ENCODE data around the gene PEAK1.
"Not testable (repeated sequence)": the region's sequence is repeated elsewhere in the genome, so short reads cannot be mapped to it uniquely, and the experiment has no call there.

Gene PEAK1

GRCh38 chr15:77295446-77295845 lies 124.5 kb downstream of the PEAK1 start:
- no peak for DNase-seq (ENCODE audit: low read depth)

DNA sequence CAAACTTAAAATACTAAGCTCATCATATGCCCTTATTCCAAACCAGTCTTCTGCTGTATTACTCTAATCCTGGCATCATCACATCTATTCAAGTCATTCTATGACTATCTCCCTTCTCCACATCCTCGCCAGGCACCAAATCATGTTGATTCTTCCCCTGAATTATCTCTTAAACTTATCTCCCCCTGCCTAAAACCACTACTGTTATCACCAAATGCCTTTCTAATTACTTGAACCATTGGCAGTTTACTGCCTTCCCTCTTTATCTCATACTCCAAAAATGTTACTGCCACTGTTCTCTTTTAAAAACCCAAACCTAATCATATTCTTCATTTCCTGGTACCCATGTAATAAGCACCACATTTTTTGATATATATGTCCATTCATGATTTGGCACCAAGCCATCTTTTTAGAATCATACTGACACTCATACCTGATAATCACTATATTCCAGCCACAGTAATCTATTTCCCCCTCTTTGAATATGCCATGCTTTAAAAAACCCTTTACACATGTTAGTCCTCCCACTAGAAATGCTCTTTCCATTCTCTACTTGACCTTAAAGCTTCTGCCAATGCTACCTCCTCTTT lies 126.8 kb downstream of the PEAK1 start:
- no peak for DNase-seq (ENCODE audit: low read depth)

GRCh38 chr15:77291107-77291506 lies 128.8 kb downstream of the PEAK1 start:
- no peak for DNase-seq (ENCODE audit: low read depth)

DNA sequence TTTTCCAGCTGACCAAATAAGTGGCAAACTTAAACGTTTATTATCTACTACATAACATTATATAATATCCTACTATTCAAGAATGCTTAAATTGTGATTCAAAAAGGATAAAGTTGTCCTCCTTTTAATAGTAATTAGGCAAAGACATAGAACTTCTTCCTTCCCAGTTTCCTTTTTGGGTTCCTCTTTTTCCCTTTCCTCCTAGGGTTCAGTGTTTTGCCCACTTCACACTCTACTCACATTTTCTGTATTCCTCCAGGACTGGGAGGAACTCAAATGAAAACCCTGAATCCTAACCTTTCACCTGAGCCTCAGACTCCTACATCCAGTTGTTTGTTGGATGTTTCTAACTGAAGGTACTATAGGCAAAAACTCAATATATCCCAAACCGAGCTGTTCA lies 132.5 kb downstream of the PEAK1 start:
- no peak for DNase-seq (ENCODE audit: low read depth)

DNA sequence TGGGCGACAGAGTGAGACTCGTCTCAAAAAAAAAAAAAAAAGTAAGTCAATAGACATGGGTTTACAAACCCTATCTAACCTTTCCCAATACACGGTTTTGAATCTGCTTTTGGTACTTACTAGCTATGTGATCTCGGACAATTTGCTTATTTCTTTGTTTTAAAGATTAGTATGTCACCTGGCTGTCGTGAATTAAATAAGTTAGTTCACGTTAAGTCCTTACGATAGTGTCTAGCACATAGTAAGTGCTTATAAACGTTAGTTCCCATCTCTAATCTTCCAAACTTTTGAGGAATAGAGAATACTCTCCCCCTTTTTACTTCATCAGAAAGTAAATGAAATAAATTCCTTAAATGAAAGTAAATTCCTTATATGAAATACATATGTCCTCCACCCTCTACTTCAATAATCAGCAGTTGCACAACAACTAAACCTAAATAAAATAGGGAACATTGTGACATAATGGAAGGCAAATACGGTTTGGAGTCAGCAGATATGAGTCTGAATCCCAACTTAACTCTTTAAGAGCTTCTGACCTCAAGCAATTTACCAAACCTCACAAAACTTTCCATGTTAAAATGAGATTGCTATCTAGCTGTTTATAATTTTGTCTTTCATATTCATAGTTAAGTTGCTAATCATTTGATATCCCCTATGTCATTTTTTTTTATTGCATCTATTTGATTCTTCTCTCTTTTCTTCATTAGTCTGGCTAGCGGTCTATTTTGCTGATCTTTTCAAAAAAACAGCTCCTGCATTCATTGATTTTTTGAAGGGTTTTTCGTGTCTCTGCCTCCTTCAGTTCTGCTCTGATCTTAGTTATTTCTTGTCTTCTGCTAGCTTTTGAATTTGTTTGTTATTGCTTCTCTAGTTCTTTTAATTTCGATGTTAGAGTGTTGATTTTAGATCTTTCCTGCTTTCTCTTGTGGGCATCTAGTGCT lies 134.6 kb downstream of the PEAK1 start:
- DNase-seq (ENCODE audit: low read depth): no peak

DNA sequence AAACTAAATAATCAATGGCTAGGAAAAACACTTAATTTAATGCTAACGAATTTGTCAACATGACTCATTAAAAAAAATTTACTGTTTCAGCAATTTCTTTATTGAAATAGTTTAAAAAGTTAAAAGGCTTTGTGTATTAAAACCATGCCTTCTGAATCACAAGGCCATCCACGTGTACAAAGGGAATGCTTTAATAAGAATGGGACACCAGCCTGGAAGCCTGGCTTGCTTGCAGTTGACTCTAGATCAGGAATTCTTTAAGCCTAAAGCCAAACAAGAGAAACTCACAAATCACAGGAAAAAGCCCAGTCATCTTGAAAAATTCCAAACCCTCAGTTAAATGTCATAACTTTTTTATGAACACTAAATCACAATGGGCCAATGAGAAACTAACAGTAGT lies 137.6 kb downstream of the PEAK1 start:
- DNase-seq (ENCODE audit: low read depth): no peak

- no peak for DNase-seq (ENCODE audit: low read depth)
Measured at GRCh38 chr15:77276943-77277342, 143.0 kb downstream of the PEAK1 start.

DNA sequence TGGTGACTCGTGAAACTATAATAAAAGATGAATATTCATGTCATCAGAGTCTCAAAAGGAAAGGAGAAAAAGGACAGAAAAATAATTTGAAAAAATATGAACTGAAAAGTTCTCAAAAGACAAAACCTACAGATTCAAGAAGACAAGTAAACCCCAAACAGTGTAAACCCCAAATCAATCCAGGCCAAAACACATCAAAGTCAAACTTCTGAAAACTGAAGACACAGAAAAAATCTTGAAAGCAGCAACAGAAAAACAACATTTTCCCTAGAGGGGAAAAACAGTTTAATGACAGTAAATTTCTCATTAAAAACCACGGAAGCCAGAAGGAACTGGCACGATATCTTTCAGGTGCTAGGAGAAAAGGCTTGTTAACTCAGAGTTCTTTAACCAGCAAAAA lies 143.8 kb downstream of the PEAK1 start:
- DNase-seq (ENCODE audit: low read depth): no peak

DNA sequence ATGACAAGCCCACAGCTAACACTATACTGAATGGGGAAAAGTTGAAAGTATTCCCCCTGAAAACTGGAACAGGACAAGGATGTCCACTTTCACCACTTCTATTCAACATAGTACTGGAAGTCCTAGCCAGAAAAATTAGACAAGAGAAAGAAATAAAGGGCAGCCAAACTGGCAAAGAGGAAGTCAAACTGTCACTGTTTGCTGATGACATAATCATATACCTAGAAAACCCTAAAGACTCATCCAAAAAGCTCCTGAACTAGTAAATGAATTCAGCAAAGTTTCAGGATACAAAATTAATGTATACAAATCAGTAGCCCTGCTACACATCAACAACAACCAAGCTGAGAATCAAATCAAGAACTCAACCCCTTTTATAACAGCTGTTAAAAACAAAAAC lies 146.8 kb downstream of the PEAK1 start:
- DNase-seq (ENCODE audit: low read depth): not testable (repeated sequence)

GRCh38 chr15:77266708-77267386 lies 153.1 kb downstream of the PEAK1 start:
- DNase-seq (ENCODE audit: low read depth): no peak

- no peak for DNase-seq (ENCODE audit: low read depth)
Measured at GRCh38 chr15:77255385-77255784, 164.5 kb downstream of the PEAK1 start.

DNA sequence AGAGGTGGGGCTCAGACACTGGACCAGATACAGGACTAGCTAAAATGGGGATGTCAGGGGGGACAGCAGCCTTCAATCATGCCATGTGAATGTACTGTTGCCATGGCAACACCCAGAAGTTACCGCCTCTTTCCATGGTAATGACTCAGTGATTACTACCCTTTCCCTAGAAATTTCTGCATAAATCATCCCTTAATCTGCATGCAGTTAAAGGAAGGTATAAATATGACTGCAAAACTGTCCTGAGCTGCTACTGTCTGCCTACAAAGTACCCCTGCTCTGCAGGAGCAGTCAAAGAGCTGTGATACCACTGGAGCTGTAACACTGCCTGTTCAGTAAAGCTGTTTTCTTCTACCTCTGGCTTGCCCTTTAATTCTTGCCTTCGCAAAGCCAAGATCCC lies 168.2 kb downstream of the PEAK1 start:
- DNase-seq (ENCODE audit: low read depth): no peak

DNA sequence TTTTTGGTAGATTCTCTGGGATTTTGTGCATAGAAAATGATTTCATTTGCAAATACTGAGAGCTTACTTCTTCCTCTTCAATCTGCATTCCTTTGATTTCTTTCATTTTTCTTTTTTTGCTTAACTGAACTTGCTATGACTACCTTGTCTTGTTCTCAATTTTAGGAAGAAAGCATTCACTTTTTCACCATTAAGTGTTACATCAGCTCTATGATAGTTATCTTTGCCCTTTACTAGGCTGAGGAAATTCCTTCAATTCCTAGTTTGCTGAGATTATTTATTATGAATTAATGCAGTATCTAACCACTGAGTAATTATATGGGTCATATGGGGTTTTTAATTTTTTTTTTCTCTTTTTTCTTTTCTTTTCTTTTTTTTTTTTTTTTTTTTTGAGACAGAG lies 172.8 kb downstream of the PEAK1 start:
- no peak for DNase-seq (ENCODE audit: low read depth)

- DNase-seq (ENCODE audit: low read depth): no peak
Measured at GRCh38 chr15:77243716-77244401, 176.0 kb downstream of the PEAK1 start.

- no peak for DNase-seq (ENCODE audit: low read depth)
Measured at GRCh38 chr15:77243135-77243534, 176.8 kb downstream of the PEAK1 start.

GRCh38 chr15:77239882-77240608 lies 179.9 kb downstream of the PEAK1 start:
- DNase-seq (ENCODE audit: low read depth): no peak

- no peak for DNase-seq (ENCODE audit: low read depth)
Measured at GRCh38 chr15:77235566-77235965, 184.3 kb downstream of the PEAK1 start.

- no peak for DNase-seq (ENCODE audit: low read depth)
Measured at GRCh38 chr15:77228828-77229227, 191.1 kb downstream of the PEAK1 start.

GRCh38 chr15:77226652-77227051 lies 193.3 kb downstream of the PEAK1 start:
- no peak for DNase-seq (ENCODE audit: low read depth)

DNA sequence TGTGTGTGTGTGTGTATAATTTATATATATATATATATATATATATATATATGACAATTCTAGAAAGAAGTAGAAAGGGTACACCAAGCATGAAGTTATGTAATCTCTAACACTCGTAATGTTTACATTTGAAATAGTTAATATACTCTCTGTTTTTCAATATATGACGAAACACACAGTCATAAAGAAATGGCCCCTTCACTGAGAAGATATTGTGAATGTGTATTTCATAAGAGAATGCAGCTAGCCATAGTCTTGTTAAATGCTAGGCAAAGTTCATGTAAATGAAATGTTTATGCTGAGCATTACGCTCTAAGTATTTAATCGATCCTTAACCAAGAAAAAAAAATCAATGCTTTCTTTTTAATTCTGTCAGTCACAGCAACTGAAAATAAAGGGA lies 194.3 kb downstream of the PEAK1 start:
- no peak for DNase-seq (ENCODE audit: low read depth)

GRCh38 chr15:77225088-77225487 lies 194.8 kb downstream of the PEAK1 start:
- DNase-seq (ENCODE audit: low read depth): no peak

DNA sequence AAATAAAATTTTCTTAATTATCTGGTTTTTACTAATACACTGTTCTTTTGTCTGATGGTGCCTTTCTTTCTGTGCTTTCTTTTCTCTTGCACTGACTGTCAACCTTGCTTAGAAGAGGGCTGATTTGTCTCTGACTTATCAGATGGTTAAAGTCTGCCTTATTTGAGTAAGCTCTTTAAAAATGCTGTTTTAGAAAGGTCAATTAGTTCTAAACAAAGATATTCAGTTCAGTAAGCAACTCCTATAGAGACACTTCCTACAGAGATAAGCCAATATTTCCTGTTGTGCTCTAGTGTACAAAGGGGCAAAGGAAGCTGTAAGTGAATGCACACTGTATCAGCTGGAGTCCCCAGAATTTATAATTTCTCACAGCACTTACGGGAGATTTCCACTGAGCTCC lies 195.6 kb downstream of the PEAK1 start:
- no peak for DNase-seq (ENCODE audit: low read depth)

Measured in activated T-helper 9 cell treated with anti-CD3 and anti-CD28 coated beads, Interleukin-2, amount 50 U/mL, for 16 hours (primary cell).